ENCODE results near the gene LY6G6D.

The LY6G6D gene

DNA sequence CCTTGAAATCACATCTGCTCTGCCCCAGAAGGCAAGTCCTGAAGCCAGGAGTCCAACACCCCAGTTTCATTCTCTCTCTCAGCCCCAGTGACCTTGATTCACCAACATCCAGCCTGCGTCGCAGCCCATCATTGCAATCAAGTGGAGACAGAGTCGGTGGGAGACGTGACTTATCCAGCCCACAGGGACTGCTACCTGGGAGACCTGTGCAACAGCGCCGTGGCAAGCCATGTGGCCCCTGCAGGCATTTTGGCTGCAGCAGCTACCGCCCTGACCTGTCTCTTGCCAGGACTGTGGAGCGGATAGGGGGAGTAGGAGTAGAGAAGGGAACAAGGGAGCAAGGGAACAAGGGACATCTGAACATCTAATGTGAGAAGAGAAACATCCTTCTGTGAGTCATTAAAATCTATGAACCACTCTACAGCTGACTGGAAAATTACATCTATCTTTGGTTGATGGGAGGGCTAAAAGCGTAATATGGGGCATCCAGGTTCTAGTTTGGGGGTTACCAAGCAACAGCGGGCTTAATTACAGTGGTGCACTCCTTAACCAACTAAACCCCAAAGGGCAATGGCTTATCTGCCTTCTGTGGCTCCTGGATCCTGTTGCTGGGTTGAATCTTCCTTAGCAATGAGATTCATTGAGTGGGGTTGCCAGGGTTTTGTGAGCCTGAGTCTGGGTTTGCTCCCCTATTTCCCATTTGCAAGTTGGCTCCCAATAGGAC is 2.5 kb downstream of the LY6G6D start:
- no peak for DNase-seq (ENCODE audit: low read depth in 3 of 3, low spot score in 1 of 3)

- DNase-seq (ENCODE audit: low read depth in 3 of 3, low spot score in 1 of 3), result no peak
Measured at GRCh38 chr6:31718265-31718664, 3.1 kb downstream of the LY6G6D start.

DNA sequence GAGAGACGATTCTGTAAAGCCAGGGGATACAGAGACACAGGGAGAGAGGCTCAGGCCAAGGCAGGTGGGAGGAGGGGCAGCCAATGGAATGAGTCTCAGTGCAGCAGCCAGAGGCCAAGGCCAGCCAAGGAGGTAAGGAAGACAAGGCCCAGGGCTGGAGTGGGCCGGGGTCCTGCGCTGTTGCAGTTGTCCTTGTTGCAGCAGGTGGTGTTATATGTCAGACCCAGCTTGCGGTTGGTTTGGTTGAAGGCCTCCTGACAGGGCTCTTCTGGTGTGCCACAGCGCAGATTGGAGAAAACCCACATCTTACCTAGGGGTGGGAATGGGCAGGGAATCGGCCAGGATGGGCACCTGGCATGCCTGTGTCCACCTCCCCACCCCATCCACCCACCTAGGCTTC is 3.9 kb downstream of the LY6G6D start:
- DNase-seq (ENCODE audit: low read depth in 3 of 3, low spot score in 1 of 3), result no peak

- no peak for DNase-seq (ENCODE audit: low read depth in 3 of 3, low spot score in 1 of 3)
Measured at GRCh38 chr6:31720196-31720770, 5.1 kb downstream of the LY6G6D start.

- DNase-seq (ENCODE audit: low read depth in 3 of 3, low spot score in 1 of 3), result no peak
Measured at GRCh38 chr6:31721351-31722020, 6.3 kb downstream of the LY6G6D start, which contains the start of gene LY6G6C. Gene LY6G6C (minus strand): TSS chr6:31721746. CDS start chr6:31721679, 67 bp downstream.

DNA sequence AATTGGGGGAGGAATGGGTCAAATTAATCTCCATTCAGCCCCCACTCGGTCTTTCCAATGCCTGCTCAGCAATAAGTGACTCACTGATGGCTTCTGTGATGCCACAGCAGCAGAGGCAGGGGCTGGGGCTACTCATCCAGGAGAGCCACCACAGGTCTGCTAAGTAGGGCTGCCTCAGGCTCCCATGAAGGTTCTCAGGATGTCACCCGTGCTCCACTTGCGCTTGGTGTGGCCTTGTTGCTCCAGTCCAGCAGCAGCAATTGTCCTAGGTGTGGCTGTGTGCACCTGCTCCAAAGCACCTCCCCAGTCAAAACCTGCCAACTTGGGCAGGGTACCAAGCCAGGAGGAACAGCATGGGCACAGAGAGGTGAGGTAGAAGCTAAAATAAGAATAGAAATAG is 7.0 kb downstream of the LY6G6D start:
- no peak for DNase-seq (ENCODE audit: low read depth in 3 of 3, low spot score in 1 of 3)

DNA sequence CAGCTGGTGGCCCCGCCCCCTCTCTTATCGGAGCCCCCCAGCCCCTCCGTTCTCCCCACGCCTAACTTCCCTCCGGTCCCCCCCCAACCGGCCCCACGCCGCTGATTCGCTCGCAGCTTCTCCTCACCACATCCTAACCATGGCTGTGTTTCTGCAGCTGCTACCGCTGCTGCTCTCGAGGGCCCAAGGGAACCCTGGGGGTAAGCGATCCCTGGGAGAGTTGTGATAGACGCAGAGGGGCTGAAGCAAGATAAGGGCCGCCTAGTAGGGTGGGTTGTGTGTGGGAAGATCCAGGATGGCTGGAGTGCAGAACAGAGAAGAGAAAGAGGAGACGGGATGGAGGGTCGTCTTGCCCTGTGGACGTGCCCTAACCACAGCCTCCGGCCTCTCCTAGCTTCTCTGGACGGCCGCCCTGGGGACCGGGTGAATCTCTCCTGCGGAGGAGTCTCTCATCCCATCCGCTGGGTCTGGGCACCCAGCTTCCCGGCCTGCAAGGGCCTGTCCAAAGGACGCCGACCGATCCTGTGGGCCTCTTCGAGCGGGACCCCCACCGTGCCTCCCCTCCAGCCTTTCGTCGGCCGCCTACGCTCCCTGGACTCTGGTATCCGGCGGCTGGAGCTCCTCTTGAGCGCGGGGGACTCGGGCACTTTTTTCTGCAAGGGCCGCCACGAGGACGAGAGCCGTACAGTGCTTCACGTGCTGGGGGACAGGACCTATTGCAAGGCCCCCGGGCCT is 8.3 kb downstream of the LY6G6D start, which contains the start of gene MPIG6B:
Gene MPIG6B, plus strand, starts transcription at position 129 of the 735 bp plus-strand sequence. Its CDS starts 11 bp downstream, at position 140.
- DNase-seq (ENCODE audit: low read depth in 3 of 3, low spot score in 1 of 3), result no peak

- DNase-seq (ENCODE audit: low read depth in 3 of 3, low spot score in 1 of 3), result no peak
Measured at GRCh38 chr6:31723980-31724691, 9.0 kb downstream of the LY6G6D start.

DNA sequence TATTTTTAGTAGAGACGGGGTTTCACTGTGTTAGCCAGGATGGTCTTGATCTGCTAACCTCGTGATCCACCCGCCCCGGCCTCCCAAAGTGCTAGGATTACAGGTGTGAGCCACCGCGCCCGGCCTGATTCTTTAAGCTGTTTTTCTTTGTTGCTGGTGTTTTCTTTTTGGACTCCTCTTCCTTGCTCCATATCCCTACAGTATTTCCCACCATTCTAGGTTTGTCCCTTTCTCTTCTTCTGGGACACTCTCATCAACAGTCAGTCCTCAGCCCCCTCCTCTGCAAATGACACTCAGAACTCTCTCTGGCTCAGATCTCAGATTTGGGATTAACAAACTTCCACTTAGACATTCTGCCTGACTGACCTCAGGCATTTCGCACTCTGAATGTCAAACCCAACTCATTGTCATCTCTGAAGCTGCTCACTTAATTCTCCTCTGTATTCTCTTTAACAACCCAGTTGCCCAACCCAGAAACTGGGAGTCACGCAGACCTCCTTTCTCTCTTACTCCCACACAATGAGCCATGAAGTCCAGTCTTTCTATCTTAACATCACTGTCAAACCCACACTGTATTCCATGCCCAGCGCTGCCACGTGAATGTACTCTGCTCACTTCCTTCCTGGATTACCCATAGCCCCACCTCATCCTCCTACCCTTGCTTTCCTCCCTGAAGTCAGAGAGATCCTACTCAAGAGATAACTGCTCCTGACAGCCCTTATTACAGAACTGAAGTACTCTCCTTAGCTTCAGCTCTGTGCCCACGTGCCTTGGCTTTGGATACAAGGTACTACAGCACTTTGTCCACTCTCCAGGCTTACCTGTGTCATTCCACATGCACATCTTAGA is 10.6 kb downstream of the LY6G6D start:
- no peak for DNase-seq (ENCODE audit: low read depth in 3 of 3, low spot score in 1 of 3)

DNA sequence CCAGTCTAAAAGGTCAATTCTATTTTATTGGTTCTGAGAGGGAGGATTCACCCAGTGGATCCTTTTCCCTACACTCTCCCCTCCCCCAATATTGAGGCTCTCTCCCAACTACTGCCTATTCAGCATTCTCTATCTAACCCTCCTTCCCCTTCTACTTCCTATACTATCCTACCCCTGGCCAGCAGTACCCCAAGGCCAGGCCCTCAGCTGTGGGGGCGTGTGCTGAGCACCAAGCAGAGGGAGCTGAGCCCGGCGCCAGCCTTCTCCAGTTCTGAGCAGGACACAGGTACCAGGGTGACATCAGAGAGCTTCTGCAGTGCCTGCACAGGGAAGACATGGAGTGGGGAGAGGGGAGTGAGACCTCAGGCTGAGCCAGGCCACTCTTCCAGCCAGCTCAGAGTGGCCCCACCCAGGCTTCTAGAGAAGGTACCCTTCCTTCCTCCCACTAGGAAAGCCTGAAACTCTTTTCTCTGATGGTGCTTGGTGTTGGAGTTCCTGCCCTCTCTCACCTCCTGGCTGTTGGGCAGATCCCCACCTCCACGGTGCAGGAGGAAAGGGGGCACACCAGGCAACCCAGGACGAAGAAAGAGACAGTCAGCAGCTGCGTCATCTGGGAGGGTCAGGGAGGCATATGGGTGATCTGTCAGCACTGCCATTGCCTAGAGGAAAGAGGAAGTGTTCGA is 12.0 kb downstream of the LY6G6D start:
- no peak for DNase-seq (ENCODE audit: low read depth in 3 of 3, low spot score in 1 of 3)

DNA sequence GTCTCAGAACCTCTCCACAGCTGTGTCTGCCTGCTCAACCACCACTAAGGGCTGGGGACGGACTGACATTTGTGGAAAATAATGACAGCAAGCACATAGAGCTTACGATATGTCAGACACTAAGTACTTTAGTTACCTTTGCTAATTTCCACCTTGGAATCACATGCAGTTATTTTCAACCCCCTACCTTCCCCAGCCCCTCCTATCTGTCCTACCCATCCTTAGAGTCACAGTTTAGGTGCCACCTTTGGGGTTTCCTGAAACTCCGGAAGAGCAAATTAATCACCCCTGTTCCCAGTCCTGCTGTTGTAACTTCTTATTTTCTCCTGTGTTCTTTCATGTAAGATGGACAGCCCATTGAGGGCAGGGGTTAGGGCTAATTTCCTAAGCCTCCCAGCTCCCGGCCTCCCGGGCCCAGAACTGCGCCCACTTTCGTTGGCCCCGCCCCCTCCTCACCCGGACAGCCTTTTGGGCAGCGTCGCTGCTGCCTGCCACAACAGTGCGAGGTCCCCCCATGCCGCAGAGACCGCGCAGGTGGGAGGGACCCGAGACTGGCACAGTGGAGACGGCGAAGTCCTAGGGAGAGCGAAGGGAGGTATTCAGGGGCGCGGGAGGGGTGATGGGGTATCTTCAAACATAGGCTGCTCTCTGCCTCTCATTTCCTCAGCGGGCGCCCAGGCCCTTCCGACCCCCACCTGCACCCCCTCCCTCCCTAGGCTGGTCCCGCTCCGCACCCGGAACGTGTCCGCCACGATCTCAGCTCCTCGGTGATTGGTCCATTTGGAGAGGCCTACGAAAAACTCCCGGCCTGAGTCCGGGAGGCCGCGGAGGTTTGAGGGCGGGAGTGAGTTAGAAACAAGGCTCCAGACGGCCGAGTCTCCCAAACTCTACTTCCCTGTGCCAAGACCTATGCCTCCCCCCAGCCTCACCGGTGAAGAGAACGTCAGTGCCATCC is 12.8 kb downstream of the LY6G6D start:
- no peak for DNase-seq (ENCODE audit: low read depth in 3 of 3, low spot score in 1 of 3)

- no peak for DNase-seq (ENCODE audit: low read depth in 3 of 3, low spot score in 1 of 3)
Measured at GRCh38 chr6:31728767-31729514, 13.8 kb downstream of the LY6G6D start, which contains the start of gene DDAH2. Gene DDAH2 (minus strand): TSS chr6:31729299. CDS start chr6:31729161, 138 bp downstream.

- peak in 2 of 3 donors; percentile 64 to 73 for DNase-seq (ENCODE audit: low read depth in 3 of 3, low spot score in 1 of 3)
Measured at GRCh38 chr6:31729515-31729978, 14.4 kb downstream of the LY6G6D start.

- DNase-seq (ENCODE audit: low read depth in 3 of 3, low spot score in 1 of 3), result peak in 1 of 3 donors; percentile 56
Measured at GRCh38 chr6:31729979-31730630, 15.0 kb downstream of the LY6G6D start.

DNA sequence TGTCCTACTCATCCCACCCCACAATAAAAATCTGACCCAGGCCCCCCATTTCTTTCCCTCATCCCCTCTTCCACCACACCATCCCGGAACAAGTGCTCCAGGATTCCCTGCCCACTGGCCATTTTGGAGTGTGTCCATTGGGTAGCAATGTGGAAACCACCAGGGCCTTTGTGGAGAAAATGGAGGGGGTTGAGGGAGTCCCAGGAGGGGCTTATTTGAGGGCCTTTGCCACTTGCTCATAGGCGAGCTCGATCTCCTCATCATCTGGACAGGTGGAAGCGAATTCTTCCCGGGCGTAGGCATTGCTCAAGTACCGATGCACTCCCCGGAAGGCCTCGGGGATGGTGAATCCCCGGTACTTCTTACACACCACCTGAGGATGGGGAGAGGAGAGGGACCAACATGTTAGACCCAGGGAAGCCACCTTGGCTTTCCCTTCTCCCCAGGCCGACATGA is 15.5 kb downstream of the LY6G6D start:
- no peak for DNase-seq (ENCODE audit: low read depth in 3 of 3, low spot score in 1 of 3)

GRCh38 chr6:31732029-31732428 is 16.9 kb downstream of the LY6G6D start:
- no peak for DNase-seq (ENCODE audit: low read depth in 3 of 3, low spot score in 1 of 3)

GRCh38 chr6:31733734-31734133 is 18.6 kb downstream of the LY6G6D start:
- no peak for DNase-seq (ENCODE audit: low read depth in 3 of 3, low spot score in 1 of 3)
